Osteocyte (in vitro differentiated cells): ENCODE results near the gene UBQLN1. TPM values are rescaled to one million over a fixed set of nuclear protein-coding genes. Genes with fewer than 3 reads are reported as not detected.
"Not testable (repeated sequence)": the region's sequence is repeated elsewhere in the genome, so short reads cannot be mapped to it uniquely, and the experiment has no call there.

Experiments used
- DNase-seq: peaks from one replicate; pipeline ENCODE4 v3.0.0; 2021; ENCODE audit warnings: mixed read lengths; ENCODE audit not compliant: unreplicated experiment; ENCODE audit errors: extremely low spot score
- H3K27ac Mint-ChIP-seq: one replicate; pipeline ENCODE4 v1.8.0; 2021; ENCODE audit warnings: mild to moderate bottlenecking, mixed read lengths; ENCODE audit not compliant: unreplicated experiment
- H3K27me3 Mint-ChIP-seq: one replicate; pipeline ENCODE4 v1.8.0; 2021; ENCODE audit warnings: mixed read lengths; ENCODE audit not compliant: unreplicated experiment
- H3K36me3 Mint-ChIP-seq: one replicate; pipeline ENCODE4 v1.8.0; 2021; ENCODE audit warnings: mixed read lengths; ENCODE audit not compliant: unreplicated experiment
- H3K4me1 Mint-ChIP-seq: one replicate; pipeline ENCODE4 v1.8.0; 2021; ENCODE audit warnings: mixed read lengths; ENCODE audit not compliant: unreplicated experiment
- H3K4me3 Mint-ChIP-seq: one replicate; pipeline ENCODE4 v1.8.0; 2021; ENCODE audit warnings: mild to moderate bottlenecking, moderate library complexity, mixed read lengths; ENCODE audit not compliant: unreplicated experiment
- H3K9me3 Mint-ChIP-seq: one replicate; pipeline ENCODE4 v1.8.0; 2021; ENCODE audit warnings: mixed read lengths; ENCODE audit not compliant: unreplicated experiment
- total RNA-seq: library from RNA; stranded (reverse); gene quantifications from 2 replicates; pipeline ENCODE4 v1.2.1, GENCODE V29; 2021
- TF ChIP-seq, protein P1 (sequence below): fragments of 200-600 bp; sonication (generic); IDR thresholded peaks from 2 replicates; pipeline ENCODE4 v1.5.0; 2021; ENCODE audit warnings: antibody characterized with exemption, mild to moderate bottlenecking, moderate library complexity

UBQLN1 gene
- total RNA-seq, 1 donor from 2014 or later = 76.1 TPM

GRCh38 chr9:83715221-83715620, 7.5 kb upstream of the UBQLN1 start:
- no peak overlapping the region for H3K4me3 Mint-ChIP-seq
- peaks cover 4% of the 10 kb centered on the region for H3K9me3 Mint-ChIP-seq
- H3K27ac Mint-ChIP-seq = no peak overlapping the region
- DNase-seq = no peak
- H3K27me3 Mint-ChIP-seq = peaks cover 3% of the 10 kb centered on the region
- no peaks in the 10 kb centered on the region for H3K36me3 Mint-ChIP-seq
- H3K4me1 Mint-ChIP-seq = no peaks in the 10 kb centered on the region
- TF ChIP-seq, protein P1, sequence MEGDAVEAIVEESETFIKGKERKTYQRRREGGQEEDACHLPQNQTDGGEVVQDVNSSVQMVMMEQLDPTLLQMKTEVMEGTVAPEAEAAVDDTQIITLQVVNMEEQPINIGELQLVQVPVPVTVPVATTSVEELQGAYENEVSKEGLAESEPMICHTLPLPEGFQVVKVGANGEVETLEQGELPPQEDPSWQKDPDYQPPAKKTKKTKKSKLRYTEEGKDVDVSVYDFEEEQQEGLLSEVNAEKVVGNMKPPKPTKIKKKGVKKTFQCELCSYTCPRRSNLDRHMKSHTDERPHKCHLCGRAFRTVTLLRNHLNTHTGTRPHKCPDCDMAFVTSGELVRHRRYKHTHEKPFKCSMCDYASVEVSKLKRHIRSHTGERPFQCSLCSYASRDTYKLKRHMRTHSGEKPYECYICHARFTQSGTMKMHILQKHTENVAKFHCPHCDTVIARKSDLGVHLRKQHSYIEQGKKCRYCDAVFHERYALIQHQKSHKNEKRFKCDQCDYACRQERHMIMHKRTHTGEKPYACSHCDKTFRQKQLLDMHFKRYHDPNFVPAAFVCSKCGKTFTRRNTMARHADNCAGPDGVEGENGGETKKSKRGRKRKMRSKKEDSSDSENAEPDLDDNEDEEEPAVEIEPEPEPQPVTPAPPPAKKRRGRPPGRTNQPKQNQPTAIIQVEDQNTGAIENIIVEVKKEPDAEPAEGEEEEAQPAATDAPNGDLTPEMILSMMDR = no peak

DNA sequence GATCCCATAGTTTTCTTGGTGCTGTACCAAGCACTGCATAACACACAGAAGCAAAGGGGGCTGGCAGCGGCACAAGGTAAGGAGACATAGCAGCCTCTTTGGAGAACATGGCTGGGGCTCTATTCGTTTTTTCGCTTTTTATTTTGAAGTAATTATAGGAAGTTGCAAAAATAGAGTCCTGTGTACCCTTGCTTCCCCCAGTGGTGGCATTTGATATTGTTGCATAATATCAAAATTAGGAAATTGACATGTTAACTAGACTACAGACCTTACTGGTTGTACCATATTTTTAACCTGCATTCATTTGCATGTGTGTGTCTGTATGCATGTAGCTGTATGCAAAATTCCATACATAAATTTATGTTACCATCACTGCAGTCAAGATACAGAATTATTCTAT, 6.6 kb upstream of the UBQLN1 start:
- no peak overlapping the region for H3K27ac Mint-ChIP-seq
- no peaks in the 10 kb centered on the region for H3K36me3 Mint-ChIP-seq
- peaks cover 3% of the 10 kb centered on the region for H3K27me3 Mint-ChIP-seq
- peaks cover 4% of the 10 kb centered on the region for H3K9me3 Mint-ChIP-seq
- TF ChIP-seq, protein P1 = peak; percentile 44
- peaks cover under 1% of the 10 kb centered on the region for H3K4me1 Mint-ChIP-seq
- H3K4me3 Mint-ChIP-seq = no peak overlapping the region
- DNase-seq = no peak

DNA sequence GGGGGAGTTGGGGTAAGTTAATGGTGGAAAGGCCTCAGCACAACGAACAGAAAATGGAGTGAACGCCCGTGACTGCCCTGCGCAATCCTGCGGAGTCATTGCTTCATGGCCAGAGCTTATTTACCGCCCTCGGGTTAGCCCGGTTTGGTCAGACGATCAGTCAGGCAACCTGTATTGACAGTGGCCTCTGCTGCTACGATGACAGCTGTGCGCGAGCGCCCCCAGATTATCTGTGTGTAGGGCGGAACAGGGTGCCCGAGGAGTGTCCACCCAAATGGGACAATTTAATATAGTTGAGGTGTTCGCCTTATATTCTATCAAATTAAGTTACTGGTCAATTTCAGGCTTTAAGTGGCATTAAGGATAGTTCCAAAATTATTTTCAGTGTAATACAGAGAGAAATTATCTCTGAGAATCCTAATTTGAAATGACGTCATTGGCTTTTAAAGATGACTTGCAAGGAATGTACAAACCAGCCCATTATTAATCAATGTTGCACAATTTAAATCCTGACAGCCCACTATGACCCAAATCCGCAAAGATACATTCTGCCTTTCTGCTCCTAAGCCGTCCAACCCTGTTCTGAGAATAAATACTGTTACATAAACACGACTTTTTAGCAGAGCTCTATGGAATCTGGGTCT, 879 bp upstream of the UBQLN1 start:
- DNase-seq = peak; percentile 86
- peak overlapping the region; percentile 100 for H3K27ac Mint-ChIP-seq
- peaks cover 5% of the 10 kb centered on the region for H3K36me3 Mint-ChIP-seq
- TF ChIP-seq, protein P1 = peak; percentile 23
- H3K4me3 Mint-ChIP-seq = peak overlapping the region; percentile 99
- H3K27me3 Mint-ChIP-seq = no peaks in the 10 kb centered on the region
- no peaks in the 10 kb centered on the region for H3K9me3 Mint-ChIP-seq
- H3K4me1 Mint-ChIP-seq = peaks cover 28% of the 10 kb centered on the region

- H3K27ac Mint-ChIP-seq = peak overlapping the region; percentile 100
Observed at GRCh38 chr9:83707518-83707767, 315 bp downstream of the UBQLN1 start.

DNA sequence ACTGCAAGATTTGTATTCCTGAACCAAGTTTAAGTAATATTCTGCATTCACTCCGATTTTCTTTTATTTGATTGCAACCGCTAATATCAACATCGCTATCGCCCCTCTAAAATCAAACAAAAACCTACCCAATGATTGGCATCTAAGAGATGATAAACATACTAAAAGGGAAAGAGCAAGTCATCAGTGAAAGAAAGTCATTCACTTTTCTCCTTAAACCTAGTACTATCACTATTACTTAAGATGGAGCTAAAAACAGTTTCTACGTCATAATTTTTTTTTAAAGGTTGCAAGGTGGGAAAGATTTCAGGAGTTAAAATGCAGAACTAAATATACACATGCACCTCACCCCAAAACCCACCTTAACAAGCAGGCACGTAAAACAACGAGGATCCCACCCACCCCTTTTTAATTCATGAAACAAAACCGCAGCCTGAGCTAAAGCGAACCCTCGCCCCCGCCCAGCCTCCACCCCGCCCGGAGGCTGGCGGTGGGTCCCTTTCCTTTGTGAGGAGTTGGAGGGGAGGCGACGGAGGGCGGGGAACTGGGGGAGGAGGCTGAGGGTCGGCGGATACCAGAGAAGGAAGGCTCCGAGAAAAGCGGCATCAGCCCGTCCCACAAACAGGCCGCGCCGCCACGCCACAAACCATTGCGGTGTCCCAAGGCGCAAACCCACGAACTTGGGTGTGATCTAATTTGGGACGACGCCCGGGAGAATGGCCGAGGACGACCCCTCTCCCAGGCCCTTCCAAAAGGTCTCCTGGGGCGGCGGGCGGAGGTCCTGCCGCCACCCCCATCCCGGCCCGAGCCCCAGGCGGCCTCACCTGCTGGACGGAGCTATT, 861 bp downstream of the UBQLN1 start:
- TF ChIP-seq, protein P1 = no peak
- Mint-ChIP-seq H3K4me3 (peak overlapping the region; percentile 99), H3K4me1 (peaks cover 36% of the 10 kb centered on the region), H3K9me3 (no peaks in the 10 kb centered on the region), H3K27ac (peak overlapping the region; percentile 100), H3K36me3 (peaks cover 5% of the 10 kb centered on the region), H3K27me3 (no peaks in the 10 kb centered on the region)
- peak; percentile 84 for DNase-seq

More at GRCh38 chr9:83707518-83707767, 315 bp downstream of the UBQLN1 start:
- H3K9me3 Mint-ChIP-seq = no peaks in the 10 kb centered on the region
- no peaks in the 10 kb centered on the region for H3K27me3 Mint-ChIP-seq
- TF ChIP-seq, protein P1 = no peak
- peak; percentile 91 for DNase-seq
- H3K4me3 Mint-ChIP-seq = peak overlapping the region; percentile 99
- H3K36me3 Mint-ChIP-seq = peaks cover 5% of the 10 kb centered on the region
- peaks cover 32% of the 10 kb centered on the region for H3K4me1 Mint-ChIP-seq

DNA sequence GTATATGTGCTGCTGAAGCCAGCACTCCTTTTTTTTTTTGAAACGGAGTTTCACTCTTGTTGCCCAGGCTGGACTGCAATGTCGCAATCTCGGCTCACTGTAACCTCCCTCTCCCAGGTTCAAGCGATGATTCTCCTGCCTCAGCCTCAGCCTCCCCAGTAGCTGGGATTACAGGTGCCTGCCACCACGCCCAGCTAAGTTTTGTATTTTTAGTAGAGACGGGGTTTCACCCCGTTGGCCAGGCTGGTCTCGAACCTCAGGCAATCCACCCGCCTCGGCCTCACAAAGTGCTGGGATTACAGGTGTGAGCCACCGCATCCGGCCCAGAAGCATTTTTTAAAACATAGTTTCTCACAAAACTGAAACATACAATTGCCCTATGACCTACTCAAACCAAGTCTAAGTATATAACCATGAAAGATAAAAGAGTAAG, 2.5 kb downstream of the UBQLN1 start:
- not testable (repeated sequence) for H3K27ac Mint-ChIP-seq, H3K36me3 Mint-ChIP-seq, DNase-seq, H3K9me3 Mint-ChIP-seq, H3K27me3 Mint-ChIP-seq
- Mint-ChIP-seq H3K4me3 (peak overlapping the region; percentile 99), H3K4me1 (peaks cover 50% of the 10 kb centered on the region)
